HEK293 (cell line): ENCODE measurements around the gene PLAAT4.

Experiments used
- WT1 ChIP-seq: fragments of 450-650 bp; formaldehyde crosslinking; IDR thresholded peaks from 2 replicates; pipeline ENCODE4 v1.5.1; 2016; ENCODE audit warnings: missing biosample characterization, missing genetic modification characterization
- ZBTB21 ChIP-seq: fragments of 450-650 bp; formaldehyde crosslinking; IDR thresholded peaks from 2 replicates; pipeline ENCODE4 v1.5.1; 2017; ENCODE audit warnings: missing biosample characterization, missing genetic modification characterization
- ZBTB49 ChIP-seq: fragments of 450-650 bp; formaldehyde crosslinking; IDR thresholded peaks from 2 replicates; pipeline ENCODE4 v1.5.1; 2016; ENCODE audit warnings: missing biosample characterization, missing genetic modification characterization, low read depth
- ZNF121 ChIP-seq: fragments of 450-650 bp; formaldehyde crosslinking; IDR thresholded peaks from 2 replicates; pipeline ENCODE4 v1.5.1; 2016; ENCODE audit warnings: missing biosample characterization, missing genetic modification characterization
- ZNF133 ChIP-seq: fragments of 450-650 bp; formaldehyde crosslinking; IDR thresholded peaks from 2 replicates; pipeline ENCODE4 v1.5.1; 2016; ENCODE audit warnings: missing biosample characterization, missing genetic modification characterization
- ZNF48 ChIP-seq: fragments of 450-650 bp; formaldehyde crosslinking; IDR thresholded peaks from 2 replicates; pipeline ENCODE4 v1.5.1; 2016; ENCODE audit warnings: missing biosample characterization, missing genetic modification characterization

- TF ChIP-seq ZBTB49 (no peak), ZNF133 (tag by site-specific recombination) (no peak), WT1 (no peak), ZBTB21 (tag by site-specific recombination) (no peak), ZNF121 (tag by site-specific recombination) (no peak), ZNF48 (tag by site-specific recombination) (no peak)
These were observed 16.3 kb downstream of the PLAAT4 start for GRCh38 chr11:63552921-63553320.
